NT2/D1 (cell line): ENCODE data around the gene IL17A.

ENCODE experiments used
- DNase-seq: peaks from one replicate; pipeline ENCODE4 v3.0.0-alpha.2; 2011; ENCODE audit warnings: low read depth, low spot score
- H3K27me3 ChIP-seq: 2 replicates; pipeline ENCODE4 v1.6.0; 2011; ENCODE audit warnings: mild to moderate bottlenecking; ENCODE audit not compliant: insufficient read length, insufficient read depth
- H3K36me3 ChIP-seq: 2 replicates; pipeline ENCODE4 v1.6.1; 2011; ENCODE audit warnings: mild to moderate bottlenecking, low read length, mixed read lengths; ENCODE audit not compliant: insufficient read depth, insufficient read length
- H3K4me1 ChIP-seq: 2 replicates; pipeline ENCODE4 v1.5.1; 2011; ENCODE audit not compliant: insufficient read depth, insufficient read length
- H3K4me3 ChIP-seq: 2 replicates; pipeline ENCODE4 v1.5.1; 2011; ENCODE audit warnings: low read depth; ENCODE audit not compliant: insufficient read length
- H3K9ac ChIP-seq: 2 replicates; pipeline ENCODE4 v1.6.0; 2011; ENCODE audit warnings: low read depth; ENCODE audit not compliant: insufficient read length
- H3K9me3 ChIP-seq: 2 replicates; pipeline ENCODE4 v1.5.1; 2011; ENCODE audit warnings: mild to moderate bottlenecking, low read length; ENCODE audit not compliant: insufficient read depth
- SUZ12 ChIP-seq: IDR thresholded peaks from 2 replicates; pipeline ENCODE4 v1.6.1; 2011; ENCODE audit not compliant: insufficient read length, insufficient read depth; ENCODE audit errors: extremely low read depth
- YY1 ChIP-seq: IDR thresholded peaks from 2 replicates; pipeline ENCODE4 v1.6.1; 2011; ENCODE audit not compliant: insufficient read length, insufficient read depth
- ZNF274 ChIP-seq: IDR thresholded peaks from 2 replicates; pipeline ENCODE4 v1.6.1; 2011; ENCODE audit warnings: mild to moderate bottlenecking, low read depth, low read length

The IL17A gene

DNA sequence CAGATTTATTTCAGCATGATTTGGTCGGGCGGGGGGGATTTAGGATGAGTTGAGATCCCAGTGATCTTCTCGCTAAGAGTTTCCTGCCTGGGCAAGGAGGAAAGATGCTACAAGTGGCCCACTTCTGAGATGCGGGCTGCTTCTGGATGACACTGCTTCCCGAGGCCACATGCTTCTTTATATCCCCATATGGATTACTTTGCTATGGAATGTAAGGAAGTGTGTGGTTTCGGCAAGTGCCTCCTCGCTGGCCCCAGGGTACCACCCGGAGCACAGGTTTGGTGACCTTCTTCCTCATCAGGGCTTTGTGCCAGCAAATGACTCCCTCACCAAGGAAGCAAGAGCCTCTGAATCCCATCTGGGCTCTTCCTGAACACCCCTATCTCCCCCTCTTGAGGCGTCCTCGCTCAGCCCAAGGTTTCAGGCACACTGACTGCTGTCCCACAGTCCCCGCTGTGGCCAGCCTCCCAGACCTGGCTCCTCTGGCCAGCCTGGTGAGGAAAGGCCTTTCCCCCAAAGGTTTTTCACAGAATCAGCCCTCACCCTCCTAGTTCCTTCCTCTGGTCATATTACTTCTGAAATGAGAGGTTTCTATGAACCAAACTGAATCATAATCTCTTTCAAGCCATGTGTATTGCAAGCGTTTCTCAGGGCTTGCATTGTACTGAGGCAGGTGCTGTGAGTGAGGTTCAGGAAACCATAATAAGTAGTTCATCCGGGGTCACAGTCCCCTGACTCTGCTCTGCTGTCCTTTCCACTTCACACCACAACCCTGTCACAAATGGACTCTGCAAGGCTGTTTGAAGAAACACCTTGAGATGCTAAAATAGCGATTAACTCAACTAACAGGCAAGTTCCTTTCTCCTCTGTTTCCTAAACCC, 41.7 kb upstream of the IL17A start:
- Histone ChIP-seq H3K36me3 (no peaks in the 10 kb centered on the region), H3K4me3 (no peak overlapping the region), H3K4me1 (no peaks in the 10 kb centered on the region), H3K9me3 (no peaks in the 10 kb centered on the region), H3K27me3 (no peaks in the 10 kb centered on the region), H3K9ac (no peak overlapping the region)
- TF ChIP-seq YY1 (no peak), ZNF274 (no peak)
- no peak for DNase-seq

DNA sequence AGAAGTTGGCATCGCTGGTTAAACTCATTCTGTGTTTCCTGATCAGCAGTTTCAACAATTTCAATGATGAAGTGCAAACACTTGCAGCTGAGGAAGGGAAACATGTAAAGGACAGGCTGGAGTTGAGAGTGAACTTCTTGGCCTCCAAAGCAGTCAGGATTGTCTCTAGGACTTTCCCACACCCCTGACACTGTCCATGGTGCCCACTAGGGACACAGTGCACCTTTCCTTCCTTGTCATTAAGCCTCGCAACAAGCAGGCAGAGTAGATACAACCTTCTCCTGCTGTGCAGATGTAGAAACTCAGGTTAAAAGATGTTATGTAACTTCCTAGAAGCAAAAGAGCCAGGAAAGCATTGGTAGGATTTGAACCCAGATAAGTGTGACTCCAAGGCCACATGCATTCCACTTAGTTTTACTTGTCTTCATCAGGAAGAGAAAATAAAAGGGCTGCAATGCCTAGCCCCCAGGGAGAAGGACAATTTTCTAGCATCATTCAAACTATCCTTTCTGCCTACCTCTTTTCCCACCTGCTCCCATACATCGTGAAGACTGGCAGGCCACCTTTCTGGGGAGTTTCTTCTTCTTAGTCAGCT, 39.2 kb upstream of the IL17A start:
- H3K9ac ChIP-seq: no peak overlapping the region
- TF ChIP-seq YY1: no peak
- no peak for TF ChIP-seq ZNF274
- no peak for TF ChIP-seq SUZ12
- DNase-seq: no peak
- H3K9me3 ChIP-seq: no peaks in the 10 kb centered on the region
- no peaks in the 10 kb centered on the region for H3K27me3 ChIP-seq
- H3K36me3 ChIP-seq: no peaks in the 10 kb centered on the region
- H3K4me1 ChIP-seq: no peaks in the 10 kb centered on the region
- no peak overlapping the region for H3K4me3 ChIP-seq

DNA sequence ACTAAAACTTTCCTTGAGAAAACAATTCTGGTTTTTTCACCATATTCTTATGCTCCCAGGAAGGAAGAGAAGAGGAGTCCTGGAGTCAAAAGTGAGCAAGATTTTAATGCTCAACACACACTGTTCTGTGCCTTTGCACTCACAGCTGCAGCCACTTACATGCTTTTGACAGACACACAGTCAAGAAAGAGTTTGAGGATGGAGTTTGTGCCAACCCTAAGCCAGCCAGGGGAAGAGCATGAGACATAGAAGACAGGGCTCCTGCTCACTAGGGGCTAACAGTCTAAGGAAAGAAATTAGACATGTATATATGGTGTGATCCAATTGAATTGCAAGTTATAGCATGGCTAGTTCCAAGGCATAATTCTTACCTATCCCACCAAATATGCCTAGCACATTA, 37.1 kb upstream of the IL17A start:
- no peak for TF ChIP-seq ZNF274

DNA sequence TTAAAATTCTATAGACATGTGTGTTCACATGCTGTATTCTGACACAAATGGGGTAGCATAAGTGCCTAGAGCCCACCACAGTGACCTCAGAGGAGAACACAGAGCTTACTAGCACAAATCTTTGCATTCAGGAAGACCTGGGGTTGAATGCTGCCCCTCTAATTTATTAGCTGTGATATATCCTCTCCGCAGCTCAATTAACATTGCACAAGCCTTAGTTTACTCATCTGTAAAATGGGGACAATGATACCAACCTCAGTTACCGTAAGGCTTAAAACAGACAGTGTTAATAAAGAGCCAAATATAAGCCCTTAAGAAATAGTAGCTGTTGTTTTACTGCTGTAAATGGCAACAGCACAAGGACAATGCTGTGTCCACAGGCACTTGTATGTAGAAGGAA, 36.2 kb upstream of the IL17A start:
- H3K4me1 ChIP-seq: no peaks in the 10 kb centered on the region
- H3K9me3 ChIP-seq: no peaks in the 10 kb centered on the region
- no peak overlapping the region for H3K9ac ChIP-seq
- no peaks in the 10 kb centered on the region for H3K27me3 ChIP-seq
- H3K36me3 ChIP-seq: no peaks in the 10 kb centered on the region
- TF ChIP-seq ZNF274 (no peak), YY1 (no peak), SUZ12 (no peak)
- DNase-seq: no peak
- H3K4me3 ChIP-seq: no peak overlapping the region

More for the DNA sequence above, 37.1 kb upstream of the IL17A start:
- no peaks in the 10 kb centered on the region for H3K4me1 ChIP-seq
- no peak for DNase-seq
- H3K36me3 ChIP-seq: no peaks in the 10 kb centered on the region
- H3K9ac ChIP-seq: no peak overlapping the region
- no peak overlapping the region for H3K4me3 ChIP-seq
- no peaks in the 10 kb centered on the region for H3K9me3 ChIP-seq
- no peaks in the 10 kb centered on the region for H3K27me3 ChIP-seq

DNA sequence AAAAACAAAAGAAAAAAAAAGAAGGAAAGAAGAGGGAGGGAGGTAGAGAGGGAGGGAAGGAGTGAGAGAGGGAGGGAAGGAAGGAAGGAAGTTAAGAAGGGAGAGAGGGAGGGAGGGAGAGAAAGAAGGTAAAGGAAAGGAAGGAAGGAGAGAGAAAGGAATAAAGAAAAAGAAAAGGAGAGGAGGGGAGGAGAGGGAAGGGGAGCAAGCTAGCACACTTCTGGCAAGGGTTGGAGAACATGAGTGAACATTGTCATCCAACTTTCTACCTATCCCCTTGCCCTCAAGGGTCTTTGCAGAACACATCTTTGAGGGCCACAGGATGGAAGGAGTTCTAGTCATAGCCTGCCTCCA, 34.1 kb upstream of the IL17A start:
- no peak for DNase-seq
- Histone ChIP-seq H3K9ac (no peak overlapping the region), H3K4me3 (no peak overlapping the region), H3K9me3 (no peaks in the 10 kb centered on the region), H3K36me3 (no peaks in the 10 kb centered on the region), H3K4me1 (no peaks in the 10 kb centered on the region), H3K27me3 (no peaks in the 10 kb centered on the region)
- no peak for TF ChIP-seq SUZ12
- TF ChIP-seq YY1: no peak
- no peak for TF ChIP-seq ZNF274

DNA sequence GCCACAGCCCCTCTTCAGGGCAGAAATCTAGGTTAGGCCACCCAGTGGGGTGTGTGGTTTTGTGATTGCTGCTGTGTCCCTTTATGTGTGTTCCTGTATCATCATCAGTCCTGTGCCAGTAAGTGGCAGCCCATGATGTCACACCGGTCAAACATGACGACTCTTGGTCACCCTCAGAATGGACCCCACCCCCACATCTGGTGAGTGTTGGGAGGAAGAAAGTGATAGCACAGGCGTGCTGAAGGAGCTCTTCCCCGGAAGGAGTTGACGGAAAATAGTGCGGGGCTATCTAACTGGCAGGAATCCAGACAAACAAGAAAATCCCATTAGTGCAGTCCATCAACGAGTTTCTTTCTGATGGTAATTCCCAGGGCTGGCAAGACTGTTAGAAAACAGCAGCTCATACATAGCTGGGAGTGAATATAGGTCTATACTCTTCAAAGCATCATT, 33.4 kb upstream of the IL17A start:
- Histone ChIP-seq H3K36me3 (no peaks in the 10 kb centered on the region), H3K4me1 (no peaks in the 10 kb centered on the region), H3K9ac (no peak overlapping the region), H3K9me3 (no peaks in the 10 kb centered on the region), H3K4me3 (no peak overlapping the region), H3K27me3 (no peaks in the 10 kb centered on the region)
- TF ChIP-seq YY1: no peak
- TF ChIP-seq ZNF274: no peak
- TF ChIP-seq SUZ12: no peak
- DNase-seq: no peak

DNA sequence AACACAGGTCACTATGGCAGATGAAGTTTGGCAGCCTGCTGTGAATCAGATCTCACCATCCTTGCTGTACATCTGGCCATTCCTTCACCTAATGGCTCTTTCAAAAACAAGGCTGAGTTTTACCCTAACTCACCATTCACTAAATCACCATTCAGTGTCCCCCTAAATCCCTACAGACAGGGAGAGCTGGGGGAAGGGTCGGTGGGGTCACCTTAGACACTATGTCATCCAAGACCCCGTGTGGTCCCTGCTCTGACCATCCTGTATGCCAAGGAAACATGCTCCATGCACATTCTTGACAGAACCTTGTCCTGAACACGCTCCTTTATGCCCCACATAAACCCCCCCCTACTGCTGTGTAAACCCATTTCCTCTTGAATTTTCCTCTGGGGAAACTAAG, 31.8 kb upstream of the IL17A start:
- Histone ChIP-seq H3K27me3 (no peaks in the 10 kb centered on the region), H3K36me3 (no peaks in the 10 kb centered on the region), H3K4me1 (no peaks in the 10 kb centered on the region), H3K4me3 (no peak overlapping the region), H3K9me3 (no peaks in the 10 kb centered on the region), H3K9ac (no peak overlapping the region)
- no peak for DNase-seq
- TF ChIP-seq SUZ12 (no peak), ZNF274 (no peak), YY1 (no peak)
